ENCODE measurements around the gene ENPP3. TPM values are rescaled to one million over a fixed set of nuclear protein-coding genes. Genes with fewer than 3 reads are reported as not detected.

Gene ENPP3
- polyA plus RNA-seq, 1 experiment, result 0.14 TPM

- Histone ChIP-seq H3K9me3 (ENCODE audit: control insufficient read depth, insufficient read depth, low read length) (no peaks in the 10 kb centered on the region), H3K27me3 (ENCODE audit: control insufficient read depth, insufficient read depth, low read length) (peaks cover 2% of the 10 kb centered on the region), H3K27ac (ENCODE audit: low read depth, low read length) (no peak overlapping the region), H3K4me3 (ENCODE audit: low read depth, low read length) (no peak overlapping the region)
- no peak for TF ChIP-seq CTCF (IDR thresholded peaks at IDR 0.05; ENCODE audit: low read depth, low read length)
- POLR2A ChIA-PET, result no interaction called here
- DNase-seq (ENCODE audit: low read depth, low spot score), result no peak
- CTCF ChIA-PET, result no interaction called here
Observed at GRCh38 chr6:131780600-131780999, 143.5 kb downstream of the ENPP3 start.

GRCh38 chr6:131781687-131782086, 144.6 kb downstream of the ENPP3 start:
- DNase-seq (ENCODE audit: low read depth, low spot score), result no peak
- Histone ChIP-seq H3K4me3 (ENCODE audit: low read depth, low read length) (no peak overlapping the region), H3K9me3 (ENCODE audit: control insufficient read depth, insufficient read depth, low read length) (no peaks in the 10 kb centered on the region), H3K27ac (ENCODE audit: low read depth, low read length) (no peak overlapping the region), H3K27me3 (ENCODE audit: control insufficient read depth, insufficient read depth, low read length) (peaks cover 2% of the 10 kb centered on the region)
- TF ChIP-seq CTCF (IDR thresholded peaks at IDR 0.05; ENCODE audit: low read depth, low read length), result no peak
- ChIA-PET CTCF (interaction anchor here (0.6 to 1.6 kb wide), 2 partner anchors 51 to 86 kb away, joined by 3 to 5 read pairs; no protein-coding TSS in a partner anchor), POLR2A (no interaction called here)

GRCh38 chr6:131782764-131783163, 145.7 kb downstream of the ENPP3 start:
- POLR2A ChIA-PET, result no interaction called here
- DNase-seq (ENCODE audit: low read depth, low spot score), result no peak
- peaks cover 2% of the 10 kb centered on the region for H3K27me3 ChIP-seq (ENCODE audit: control insufficient read depth, insufficient read depth, low read length)
- CTCF ChIA-PET, result interaction anchor here (0.6 kb wide), 1 partner anchor 516 kb away, joined by 3 read pairs; no protein-coding TSS in a partner anchor
- no peak overlapping the region for H3K4me3 ChIP-seq (ENCODE audit: low read depth, low read length)
- no peaks in the 10 kb centered on the region for H3K9me3 ChIP-seq (ENCODE audit: control insufficient read depth, insufficient read depth, low read length)
- no peak for TF ChIP-seq CTCF (IDR thresholded peaks at IDR 0.05; ENCODE audit: low read depth, low read length)
- H3K27ac ChIP-seq (ENCODE audit: low read depth, low read length), result no peak overlapping the region

DNA sequence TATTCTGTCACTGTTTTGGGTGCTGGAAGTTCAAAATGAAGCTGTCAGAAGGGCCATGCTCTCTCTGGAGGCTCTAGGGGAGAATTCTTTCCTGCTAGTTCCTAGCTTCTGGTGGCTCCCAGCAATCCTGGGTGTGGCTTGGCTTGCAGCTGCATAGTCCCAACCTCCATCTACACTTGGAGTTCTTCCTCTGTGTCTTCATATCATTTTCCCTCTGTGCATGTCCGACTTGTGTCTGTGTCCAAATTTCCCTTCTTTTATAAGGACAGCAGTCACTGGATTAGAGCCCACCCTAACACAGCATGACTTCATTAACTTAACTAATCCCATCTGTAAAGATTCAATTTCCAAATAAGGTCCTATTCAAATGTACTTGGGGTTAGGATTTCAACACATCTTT, 147.5 kb downstream of the ENPP3 start:
- POLR2A ChIA-PET, result no interaction called here
- Histone ChIP-seq H3K27ac (ENCODE audit: low read depth, low read length) (no peak overlapping the region), H3K4me3 (ENCODE audit: low read depth, low read length) (no peak overlapping the region), H3K9me3 (ENCODE audit: control insufficient read depth, insufficient read depth, low read length) (no peaks in the 10 kb centered on the region), H3K27me3 (ENCODE audit: control insufficient read depth, insufficient read depth, low read length) (peaks cover 2% of the 10 kb centered on the region)
- CTCF ChIA-PET, result no interaction called here
- TF ChIP-seq CTCF (IDR thresholded peaks at IDR 0.05; ENCODE audit: low read depth, low read length), result no peak
- DNase-seq (ENCODE audit: low read depth, low spot score), result no peak

DNA sequence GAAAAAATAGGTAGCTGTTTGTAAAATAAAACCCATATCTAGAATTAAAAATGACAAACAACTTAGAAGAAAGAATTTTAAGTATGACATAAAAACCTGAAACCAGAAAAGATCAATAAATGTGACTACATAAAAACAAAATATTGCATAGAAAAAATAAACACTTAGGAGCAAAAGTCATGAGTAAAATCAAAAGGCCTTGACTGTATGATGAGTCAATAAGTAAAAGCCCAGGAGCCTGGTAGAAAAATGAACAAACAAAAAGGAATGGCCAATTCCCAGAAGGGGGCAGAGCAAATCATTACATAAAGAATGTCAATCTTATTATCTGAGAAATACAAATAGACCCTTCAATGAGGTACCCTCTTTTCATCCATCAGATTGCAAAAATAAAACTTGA, 150.0 kb downstream of the ENPP3 start:
- POLR2A ChIA-PET, result no interaction called here
- no peaks in the 10 kb centered on the region for H3K9me3 ChIP-seq (ENCODE audit: control insufficient read depth, insufficient read depth, low read length)
- no peak for TF ChIP-seq CTCF (IDR thresholded peaks at IDR 0.05; ENCODE audit: low read depth, low read length)

More for the DNA sequence above, 150.0 kb downstream of the ENPP3 start:
- Histone ChIP-seq H3K27me3 (ENCODE audit: control insufficient read depth, insufficient read depth, low read length) (no peaks in the 10 kb centered on the region), H3K4me3 (ENCODE audit: low read depth, low read length) (no peak overlapping the region), H3K27ac (ENCODE audit: low read depth, low read length) (no peak overlapping the region)
- no peak for DNase-seq (ENCODE audit: low read depth, low spot score)
- CTCF ChIA-PET, result no interaction called here
